GM12891 (cell line): ENCODE measurements around the gene SLC34A1.

Experiments
- POLR2A ChIP-seq: IDR thresholded peaks from 2 replicates; pipeline ENCODE4 v1.6.1; 2011; ENCODE audit warnings: low read depth, low read length, control low read depth
- POLR2AphosphoS5 ChIP-seq: IDR thresholded peaks from 2 replicates; pipeline ENCODE4 v1.6.1; 2011; ENCODE audit warnings: low read depth, low read length, control low read depth
- TAF1 ChIP-seq: IDR thresholded peaks from 2 replicates; pipeline ENCODE4 v1.6.1; 2011; ENCODE audit warnings: low read depth, low read length, control low read depth

DNA sequence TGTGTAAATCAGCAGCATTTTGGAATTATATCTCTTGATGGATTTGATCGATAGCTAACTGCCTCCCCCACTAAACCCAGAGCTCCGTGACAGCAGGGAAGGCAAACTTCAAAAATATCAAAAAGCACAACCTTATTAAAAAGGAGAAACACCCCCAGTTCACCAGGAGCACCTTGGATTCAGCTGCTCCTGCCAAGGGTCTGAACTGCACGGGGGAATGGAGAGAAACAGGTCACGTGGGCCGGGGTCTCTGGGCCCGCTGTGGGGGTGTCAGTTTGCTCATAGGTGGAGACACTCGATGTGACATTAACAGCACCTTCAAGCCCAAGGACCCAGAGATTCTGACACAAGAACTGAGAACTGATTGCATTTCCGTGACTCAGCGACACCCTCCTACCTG, 1.1 kb upstream of the SLC34A1 start:
- TF ChIP-seq POLR2A: no peak
- no peak for TF ChIP-seq POLR2AphosphoS5
- no peak for TF ChIP-seq TAF1
